Measurements from ENCODE around the gene CCDC124. TPM values are rescaled to one million over a fixed set of nuclear protein-coding genes. Genes with fewer than 3 reads are reported as not detected.

The CCDC124 gene
- polyA plus RNA-seq, 3 donors: 29.7 to 66.3 (median 29.7) TPM

GRCh38 chr19:17977488-17977887 is 44.7 kb downstream of the CCDC124 start:
- no peak overlapping the region for H2AFZ ChIP-seq (ENCODE audit: insufficient read depth, low read depth, low read length, poor library complexity, severe bottlenecking)
- no peak for DNase-seq
- no peaks in the 10 kb centered on the region for H4K20me1 ChIP-seq (ENCODE audit: insufficient read depth, low read length)
- Mint-ChIP-seq H3K9me3 (no peaks in the 10 kb centered on the region), H3K27me3 (ENCODE audit: low read depth in 3 of 3) (peaks cover 6 to 22% (median 8%) of the 10 kb centered on the region in 3 donors), H3K36me3 (no peaks in the 10 kb centered on the region), H3K27ac (no peak overlapping the region), H3K4me1 (peaks cover 9% of the 10 kb centered on the region), H3K4me3 (no peak overlapping the region)
- no peaks in the 10 kb centered on the region for H3K36me3 ChIP-seq (replicated peaks in 1 of 2; ENCODE audit: control insufficient read depth in 1 of 2, insufficient read depth in 2 of 2, low read length in 2 of 2)
- TF ChIP-seq CTCF (IDR thresholded peaks at IDR 0.05): no peak
- no peaks in the 10 kb centered on the region for H3K79me2 ChIP-seq (ENCODE audit: insufficient read depth, low read length)
- H3K9me3 ChIP-seq (replicated peaks in 1 of 2; ENCODE audit: control insufficient read depth in 1 of 2, insufficient read depth in 1 of 2, low read length in 2 of 2): no peaks in the 10 kb centered on the region
- no peak overlapping the region for H3K27ac ChIP-seq (ENCODE audit: low read depth in 1 of 2, low read length in 2 of 2)
- no peak overlapping the region for H3K9ac ChIP-seq (ENCODE audit: insufficient read depth, low read length, poor library complexity, severe bottlenecking)
- H3K4me3 ChIP-seq (replicated peaks in 1 of 3; ENCODE audit: low read depth in 2 of 3, low read length in 3 of 3): no peak overlapping the region
- peaks cover 0 to 5% of the 10 kb centered on the region in 2 donors for H3K4me1 ChIP-seq (ENCODE audit: control insufficient read depth in 1 of 2, insufficient read depth in 2 of 2, low read length in 2 of 2)
- WGBS (ENCODE audit: insufficient coverage): 81% methylated on average over 4 of the region's 7 CpGs
- intact Hi-C loops (cut with micrococcal nuclease): no loop called here
- no peaks in the 10 kb centered on the region for H3K27me3 ChIP-seq (ENCODE audit: control insufficient read depth in 2 of 2, insufficient read depth in 2 of 2, low read length in 2 of 2)
- H3K4me2 ChIP-seq (replicated peaks; ENCODE audit: extremely low read depth, low read length, poor library complexity, severe bottlenecking): no peak overlapping the region

GRCh38 chr19:17981611-17982010 is 48.8 kb downstream of the CCDC124 start:
- no peak overlapping the region for H3K4me3 Mint-ChIP-seq
- H3K4me1 Mint-ChIP-seq: peaks cover 9% of the 10 kb centered on the region
- H3K9me3 Mint-ChIP-seq: no peaks in the 10 kb centered on the region
- H4K20me1 ChIP-seq (ENCODE audit: insufficient read depth, low read length): no peaks in the 10 kb centered on the region
- intact Hi-C loops (cut with micrococcal nuclease): no loop called here
- no peak overlapping the region for H2AFZ ChIP-seq (ENCODE audit: insufficient read depth, low read depth, low read length, poor library complexity, severe bottlenecking)
- no peak overlapping the region for H3K4me3 ChIP-seq (replicated peaks in 1 of 3; ENCODE audit: low read depth in 2 of 3, low read length in 3 of 3)
- peaks cover 4 to 20% (median 8%) of the 10 kb centered on the region in 3 donors for H3K27me3 Mint-ChIP-seq (ENCODE audit: low read depth in 3 of 3)
- H3K4me2 ChIP-seq (replicated peaks; ENCODE audit: extremely low read depth, low read length, poor library complexity, severe bottlenecking): no peak overlapping the region
- WGBS (ENCODE audit: insufficient coverage): 96% methylated on average over 38 of the region's 38 CpGs
- no peaks in the 10 kb centered on the region for H3K36me3 Mint-ChIP-seq
- H3K9ac ChIP-seq (ENCODE audit: insufficient read depth, low read length, poor library complexity, severe bottlenecking): no peak overlapping the region
- no peaks in the 10 kb centered on the region for H3K79me2 ChIP-seq (ENCODE audit: insufficient read depth, low read length)
- no peak overlapping the region for H3K27ac ChIP-seq (ENCODE audit: low read depth in 1 of 2, low read length in 2 of 2)
- no peak for TF ChIP-seq CTCF (IDR thresholded peaks at IDR 0.05)
- no peak overlapping the region for H3K27ac Mint-ChIP-seq
- DNase-seq: no peak
- H3K4me1 ChIP-seq (ENCODE audit: control insufficient read depth in 1 of 2, insufficient read depth in 2 of 2, low read length in 2 of 2): peaks cover 0 to 5% of the 10 kb centered on the region in 2 donors
- no peaks in the 10 kb centered on the region for H3K36me3 ChIP-seq (replicated peaks in 1 of 2; ENCODE audit: control insufficient read depth in 1 of 2, insufficient read depth in 2 of 2, low read length in 2 of 2)
- no peaks in the 10 kb centered on the region for H3K27me3 ChIP-seq (ENCODE audit: control insufficient read depth in 2 of 2, insufficient read depth in 2 of 2, low read length in 2 of 2)
- no peaks in the 10 kb centered on the region for H3K9me3 ChIP-seq (replicated peaks in 1 of 2; ENCODE audit: control insufficient read depth in 1 of 2, insufficient read depth in 1 of 2, low read length in 2 of 2)

Measured in CD14-positive monocyte (primary cell).